D721Med (cell line): ENCODE measurements around the gene GPR37L1.

Source experiments
- DNase-seq: peaks from one replicate; pipeline ENCODE4 v3.0.0; 2011; ENCODE audit warnings: low spot score; ENCODE audit not compliant: insufficient read length
- FAIRE-seq: peaks from 2 replicates; lab custom pipeline; 2011; peaks lifted over from hg19 to GRCh38; lab: Jason Lieb, UNC
- TF ChIP-seq, protein P1 (sequence below): IDR thresholded peaks from 2 replicates; pipeline ENCODE4 v1.5.1; 2012; ENCODE audit warnings: mild to moderate bottlenecking, control low read depth; ENCODE audit not compliant: insufficient read depth; ENCODE audit errors: missing control alignments

GPR37L1 gene

DNA sequence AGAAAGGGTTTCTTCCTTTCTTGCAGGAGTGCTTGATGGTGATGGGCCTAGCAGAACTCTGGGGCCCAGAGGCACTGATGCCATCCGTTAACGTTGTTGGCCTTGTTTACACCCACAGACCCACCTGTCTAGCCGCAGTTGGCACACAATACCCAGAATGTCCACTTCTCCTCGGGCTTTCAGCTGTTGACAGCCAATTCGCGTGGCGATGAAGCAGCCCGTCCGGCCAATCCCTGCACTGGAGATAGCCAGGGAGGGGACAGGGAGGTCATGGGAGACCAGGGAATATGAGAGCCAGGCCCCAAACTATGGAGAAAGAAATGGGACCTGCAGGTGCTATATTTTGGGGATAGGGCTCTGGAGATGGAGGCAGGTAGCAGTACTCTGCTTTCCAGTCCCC, 27.5 kb downstream of the GPR37L1 start:
- FAIRE-seq (no peak), DNase-seq (no peak)
- TF ChIP-seq, protein P1, sequence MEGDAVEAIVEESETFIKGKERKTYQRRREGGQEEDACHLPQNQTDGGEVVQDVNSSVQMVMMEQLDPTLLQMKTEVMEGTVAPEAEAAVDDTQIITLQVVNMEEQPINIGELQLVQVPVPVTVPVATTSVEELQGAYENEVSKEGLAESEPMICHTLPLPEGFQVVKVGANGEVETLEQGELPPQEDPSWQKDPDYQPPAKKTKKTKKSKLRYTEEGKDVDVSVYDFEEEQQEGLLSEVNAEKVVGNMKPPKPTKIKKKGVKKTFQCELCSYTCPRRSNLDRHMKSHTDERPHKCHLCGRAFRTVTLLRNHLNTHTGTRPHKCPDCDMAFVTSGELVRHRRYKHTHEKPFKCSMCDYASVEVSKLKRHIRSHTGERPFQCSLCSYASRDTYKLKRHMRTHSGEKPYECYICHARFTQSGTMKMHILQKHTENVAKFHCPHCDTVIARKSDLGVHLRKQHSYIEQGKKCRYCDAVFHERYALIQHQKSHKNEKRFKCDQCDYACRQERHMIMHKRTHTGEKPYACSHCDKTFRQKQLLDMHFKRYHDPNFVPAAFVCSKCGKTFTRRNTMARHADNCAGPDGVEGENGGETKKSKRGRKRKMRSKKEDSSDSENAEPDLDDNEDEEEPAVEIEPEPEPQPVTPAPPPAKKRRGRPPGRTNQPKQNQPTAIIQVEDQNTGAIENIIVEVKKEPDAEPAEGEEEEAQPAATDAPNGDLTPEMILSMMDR: no peak

- no peak for FAIRE-seq
- no peak for DNase-seq
- TF ChIP-seq, protein P1: no peak
Observed at GRCh38 chr1:202150602-202151001, 27.9 kb downstream of the GPR37L1 start.

DNA sequence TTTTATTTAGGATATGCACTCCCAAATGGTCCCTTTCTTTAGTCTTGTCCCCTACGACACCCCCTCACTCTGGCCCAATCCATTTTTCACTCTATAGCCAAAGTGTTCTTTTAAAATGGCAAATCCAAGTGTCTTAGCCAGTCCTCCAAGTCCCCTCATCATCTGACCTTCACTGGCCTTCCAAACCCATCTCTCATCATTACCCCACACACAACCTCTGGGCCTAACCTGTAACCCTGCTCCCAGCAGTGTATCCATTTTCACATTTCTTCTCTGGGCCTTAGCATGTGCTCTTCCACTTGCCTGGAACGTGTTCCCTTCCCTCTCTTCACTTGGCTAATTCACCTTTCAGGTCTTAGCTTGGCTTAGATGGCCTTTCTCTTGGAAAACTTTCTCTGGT, 28.3 kb downstream of the GPR37L1 start:
- TF ChIP-seq, protein P1: no peak
- DNase-seq (no peak), FAIRE-seq (no peak)

DNA sequence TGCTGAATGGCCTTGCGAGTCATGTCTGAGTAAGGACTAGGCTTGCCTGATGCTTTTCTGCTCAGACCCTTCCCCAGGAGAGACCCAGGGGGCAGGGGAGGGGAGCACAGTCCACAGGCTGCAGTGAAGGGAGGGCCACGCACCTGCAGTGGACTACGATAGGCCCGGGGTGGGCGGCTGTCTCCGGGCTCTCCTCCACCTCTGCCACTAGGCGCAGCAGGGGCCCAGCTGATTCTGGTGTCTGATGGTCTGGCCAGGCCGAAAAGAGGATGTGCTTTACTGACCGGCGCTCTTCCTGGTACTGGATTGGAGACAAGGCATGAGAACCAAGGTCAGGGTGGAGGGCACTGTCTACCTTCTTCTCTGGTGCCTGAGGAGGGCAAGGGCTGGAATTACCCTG, 29.7 kb downstream of the GPR37L1 start:
- FAIRE-seq (no peak), DNase-seq (no peak)
- TF ChIP-seq, protein P1: no peak

- FAIRE-seq (no peak), DNase-seq (no peak)
- TF ChIP-seq, protein P1: no peak
Observed at GRCh38 chr1:202153284-202153683, 30.6 kb downstream of the GPR37L1 start.

- TF ChIP-seq, protein P1: no peak
- no peak for FAIRE-seq
Observed at GRCh38 chr1:202154148-202154765, 31.5 kb downstream of the GPR37L1 start.

DNA sequence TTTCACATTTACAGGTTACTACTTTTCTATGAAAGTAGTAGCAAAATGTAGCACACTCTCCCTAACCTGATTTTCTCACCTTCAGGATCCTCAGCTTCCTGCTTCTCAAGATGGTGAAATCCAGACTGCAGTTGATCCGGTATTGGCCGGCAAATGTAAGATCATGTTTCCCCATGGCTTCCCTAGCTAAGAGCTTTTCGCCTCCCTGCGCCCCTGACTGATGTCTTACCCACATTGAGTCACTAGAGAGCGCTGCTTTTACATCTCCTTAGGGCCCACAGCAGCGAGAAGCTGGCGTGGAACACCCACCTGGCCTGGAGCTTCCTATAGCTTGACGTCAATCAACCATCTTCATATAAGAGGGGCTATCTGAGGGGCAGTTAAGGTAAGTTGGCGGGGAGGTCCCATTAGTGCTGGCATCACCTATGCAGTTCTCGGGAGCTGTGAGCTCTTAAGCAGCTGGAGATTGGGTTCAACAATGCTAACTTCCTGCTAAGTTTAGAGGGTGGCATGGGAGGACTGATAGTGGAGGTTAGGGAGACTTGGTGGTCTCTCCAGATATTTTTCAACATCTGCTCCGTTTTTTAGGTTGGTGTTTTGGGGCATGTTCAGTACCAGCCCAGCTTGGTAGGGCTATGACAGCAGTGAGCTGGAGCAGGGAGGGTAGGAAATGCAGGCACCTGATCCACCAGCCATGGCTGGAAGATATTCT, 32.2 kb downstream of the GPR37L1 start:
- FAIRE-seq (peak; percentile 80), DNase-seq (no peak)
- TF ChIP-seq, protein P1: peak; percentile 68

More at GRCh38 chr1:202154148-202154765, 31.5 kb downstream of the GPR37L1 start:
- DNase-seq: no peak
